ENCODE measurements around the gene AGR2. TPM values are rescaled to one million over a fixed set of nuclear protein-coding genes. Genes with fewer than 3 reads are reported as not detected.
A peak's percentile ranks its signal among the peaks of the same experiment; 100 is the strongest.

The AGR2 gene
- total and polyA plus RNA-seq, 2 experiments from 2014 or later = 173 to 178 TPM

- H4K20me1 ChIP-seq (ENCODE audit: insufficient read depth, poor library complexity, severe bottlenecking) = no peaks in the 10 kb centered on the region
- H3K4me1 ChIP-seq (ENCODE audit: insufficient read depth) = peaks cover 7% of the 10 kb centered on the region
- no peaks in the 10 kb centered on the region for H3K9me2 ChIP-seq (replicated peaks; ENCODE audit: insufficient read depth)
- H3K79me2 ChIP-seq = no peaks in the 10 kb centered on the region
- no peak for TF ChIP-seq EZH2phosphoT487 (IDR thresholded peaks at IDR 0.05; ENCODE audit: low read depth, severe bottlenecking, unreplicated experiment)
- TF ChIP-seq, protein P1, sequence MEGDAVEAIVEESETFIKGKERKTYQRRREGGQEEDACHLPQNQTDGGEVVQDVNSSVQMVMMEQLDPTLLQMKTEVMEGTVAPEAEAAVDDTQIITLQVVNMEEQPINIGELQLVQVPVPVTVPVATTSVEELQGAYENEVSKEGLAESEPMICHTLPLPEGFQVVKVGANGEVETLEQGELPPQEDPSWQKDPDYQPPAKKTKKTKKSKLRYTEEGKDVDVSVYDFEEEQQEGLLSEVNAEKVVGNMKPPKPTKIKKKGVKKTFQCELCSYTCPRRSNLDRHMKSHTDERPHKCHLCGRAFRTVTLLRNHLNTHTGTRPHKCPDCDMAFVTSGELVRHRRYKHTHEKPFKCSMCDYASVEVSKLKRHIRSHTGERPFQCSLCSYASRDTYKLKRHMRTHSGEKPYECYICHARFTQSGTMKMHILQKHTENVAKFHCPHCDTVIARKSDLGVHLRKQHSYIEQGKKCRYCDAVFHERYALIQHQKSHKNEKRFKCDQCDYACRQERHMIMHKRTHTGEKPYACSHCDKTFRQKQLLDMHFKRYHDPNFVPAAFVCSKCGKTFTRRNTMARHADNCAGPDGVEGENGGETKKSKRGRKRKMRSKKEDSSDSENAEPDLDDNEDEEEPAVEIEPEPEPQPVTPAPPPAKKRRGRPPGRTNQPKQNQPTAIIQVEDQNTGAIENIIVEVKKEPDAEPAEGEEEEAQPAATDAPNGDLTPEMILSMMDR (IDR thresholded peaks at IDR 0.05; ENCODE audit: poor library complexity) = no peak
- no peak for TF ChIP-seq EZH2 (IDR thresholded peaks at IDR 0.05; ENCODE audit: borderline replicate concordance)
- H3K27me3 ChIP-seq = no peaks in the 10 kb centered on the region
- no peak overlapping the region for H3K4me2 ChIP-seq
- H3K9me3 ChIP-seq (ENCODE audit: low read depth) = no peaks in the 10 kb centered on the region
- H3K4me3 ChIP-seq = no peak overlapping the region
- no peaks in the 10 kb centered on the region for H3K36me3 ChIP-seq (replicated peaks; ENCODE audit: insufficient read depth, low read depth)
- DNase-seq (ENCODE audit: low spot score) = peak; percentile 25
- WGBS (ENCODE audit: low lambda C conversion rate, missing lambda C conversion rate) = 82% methylated on average over 4 of the region's 4 CpGs
- H3K27ac ChIP-seq = no peak overlapping the region
- H2AFZ ChIP-seq = no peak overlapping the region
These were observed 36.9 kb upstream of the AGR2 start for GRCh38 chr7:16841681-16842080.

DNA sequence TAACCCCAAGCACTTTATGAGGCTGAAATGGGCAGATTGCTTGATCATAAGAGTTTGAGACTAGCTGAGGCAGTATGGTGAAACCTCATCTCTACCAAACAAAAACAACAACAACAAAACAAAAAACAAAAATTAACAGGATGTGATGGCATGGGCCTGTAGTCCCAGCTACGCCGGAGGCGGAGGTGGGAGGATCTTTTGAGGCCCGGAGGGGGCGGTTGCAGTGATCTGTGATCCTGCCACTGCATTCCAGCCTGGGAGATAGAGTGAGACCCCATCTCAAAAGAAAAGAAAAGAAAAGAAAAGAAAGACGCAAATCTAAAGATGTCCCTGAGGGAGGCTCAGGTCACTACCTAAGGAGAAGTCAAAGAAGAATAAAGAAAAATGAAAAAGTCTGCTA, 35.3 kb upstream of the AGR2 start:
- no peak for TF ChIP-seq EZH2 (IDR thresholded peaks at IDR 0.05; ENCODE audit: borderline replicate concordance)
- no peak for TF ChIP-seq EZH2phosphoT487 (IDR thresholded peaks at IDR 0.05; ENCODE audit: low read depth, severe bottlenecking, unreplicated experiment)
- TF ChIP-seq, protein P1 (IDR thresholded peaks at IDR 0.05; ENCODE audit: poor library complexity) = no peak
- no peaks in the 10 kb centered on the region for H3K4me1 ChIP-seq (ENCODE audit: insufficient read depth)
- no peaks in the 10 kb centered on the region for H3K27me3 ChIP-seq
- H4K20me1 ChIP-seq (ENCODE audit: insufficient read depth, poor library complexity, severe bottlenecking) = no peaks in the 10 kb centered on the region
- no peak overlapping the region for H3K27ac ChIP-seq
- no peaks in the 10 kb centered on the region for H3K9me2 ChIP-seq (replicated peaks; ENCODE audit: insufficient read depth)
- WGBS (ENCODE audit: low lambda C conversion rate, missing lambda C conversion rate) = 98% methylated on average over 6 of the region's 6 CpGs
- no peak overlapping the region for H3K4me2 ChIP-seq
- H3K79me2 ChIP-seq = no peaks in the 10 kb centered on the region
- H3K4me3 ChIP-seq = no peak overlapping the region
- no peak overlapping the region for H2AFZ ChIP-seq
- H3K9me3 ChIP-seq (ENCODE audit: low read depth) = no peaks in the 10 kb centered on the region
- no peaks in the 10 kb centered on the region for H3K36me3 ChIP-seq (replicated peaks; ENCODE audit: insufficient read depth, low read depth)
- DNase-seq (ENCODE audit: low spot score) = no peak

GRCh38 chr7:16839646-16840045, 34.8 kb upstream of the AGR2 start:
- Histone ChIP-seq H4K20me1 (ENCODE audit: insufficient read depth, poor library complexity, severe bottlenecking) (no peaks in the 10 kb centered on the region), H3K4me1 (ENCODE audit: insufficient read depth) (no peaks in the 10 kb centered on the region), H2AFZ (no peak overlapping the region), H3K9me2 (replicated peaks; ENCODE audit: insufficient read depth) (no peaks in the 10 kb centered on the region), H3K27ac (no peak overlapping the region), H3K9me3 (ENCODE audit: low read depth) (no peaks in the 10 kb centered on the region), H3K79me2 (no peaks in the 10 kb centered on the region), H3K27me3 (no peaks in the 10 kb centered on the region), H3K36me3 (replicated peaks; ENCODE audit: insufficient read depth, low read depth) (no peaks in the 10 kb centered on the region), H3K4me3 (no peak overlapping the region), H3K4me2 (no peak overlapping the region)
- no peak for DNase-seq (ENCODE audit: low spot score)
- WGBS (ENCODE audit: low lambda C conversion rate, missing lambda C conversion rate) = 70% methylated on average over 2 of the region's 2 CpGs
- no peak for TF ChIP-seq EZH2phosphoT487 (IDR thresholded peaks at IDR 0.05; ENCODE audit: low read depth, severe bottlenecking, unreplicated experiment)
- TF ChIP-seq EZH2 (IDR thresholded peaks at IDR 0.05; ENCODE audit: borderline replicate concordance) = no peak
- TF ChIP-seq, protein P1 (IDR thresholded peaks at IDR 0.05; ENCODE audit: poor library complexity) = no peak

DNA sequence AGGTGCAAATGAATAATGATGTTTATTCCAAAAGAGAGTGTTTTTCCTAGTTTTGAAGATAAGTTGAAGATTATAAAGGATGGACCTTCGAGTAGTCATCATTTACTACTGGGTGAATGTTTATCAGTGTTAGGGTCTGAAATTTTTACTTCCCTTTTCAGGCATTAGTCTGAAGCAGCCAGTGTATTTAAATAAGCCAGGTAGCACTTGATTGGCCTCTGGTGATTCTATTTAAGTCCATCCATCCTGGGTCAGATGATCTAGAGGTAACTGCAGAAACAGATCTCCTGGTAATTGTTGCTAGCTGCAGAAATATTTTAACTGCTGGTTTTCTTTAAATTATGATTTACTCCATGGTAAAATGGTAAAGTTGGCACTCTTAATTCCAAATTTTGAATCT, 34.1 kb upstream of the AGR2 start:
- Histone ChIP-seq H3K27ac (no peak overlapping the region), H3K27me3 (no peaks in the 10 kb centered on the region), H3K4me1 (ENCODE audit: insufficient read depth) (no peaks in the 10 kb centered on the region), H3K9me3 (ENCODE audit: low read depth) (no peaks in the 10 kb centered on the region), H3K4me2 (no peak overlapping the region), H4K20me1 (ENCODE audit: insufficient read depth, poor library complexity, severe bottlenecking) (no peaks in the 10 kb centered on the region), H3K79me2 (no peaks in the 10 kb centered on the region), H3K9me2 (replicated peaks; ENCODE audit: insufficient read depth) (no peaks in the 10 kb centered on the region), H3K36me3 (replicated peaks; ENCODE audit: insufficient read depth, low read depth) (no peaks in the 10 kb centered on the region), H2AFZ (no peak overlapping the region), H3K4me3 (no peak overlapping the region)
- TF ChIP-seq, protein P1 (IDR thresholded peaks at IDR 0.05; ENCODE audit: poor library complexity) = no peak
- no peak for TF ChIP-seq EZH2 (IDR thresholded peaks at IDR 0.05; ENCODE audit: borderline replicate concordance)
- TF ChIP-seq EZH2phosphoT487 (IDR thresholded peaks at IDR 0.05; ENCODE audit: low read depth, severe bottlenecking, unreplicated experiment) = no peak
- DNase-seq (ENCODE audit: low spot score) = no peak
- WGBS (ENCODE audit: low lambda C conversion rate, missing lambda C conversion rate) = 92% methylated on average over 1 of the region's 1 CpG

Data from hepatocyte (in vitro differentiated cells).